HG03575 (cell line): ENCODE data around the gene STOX2.

Experiments used
- ATAC-seq: cut with Tn5 transposase; IDR thresholded peaks from one replicate; pipeline ENCODE4 v1.9.1; 2021; ENCODE audit not compliant: unreplicated experiment, insufficient number of reproducible peaks, low FRiP score; ENCODE audit errors: extremely low read depth

The STOX2 gene

GRCh38 chr4:183968502-183968901 is 63.4 kb downstream of the STOX2 start:
- no peak for ATAC-seq

GRCh38 chr4:183968931-183969330 is 63.8 kb downstream of the STOX2 start:
- ATAC-seq: no peak

GRCh38 chr4:183969596-183969995 is 64.5 kb downstream of the STOX2 start:
- ATAC-seq: no peak

- ATAC-seq: no peak
These were observed 66.9 kb downstream of the STOX2 start for GRCh38 chr4:183971929-183972490.

- no peak for ATAC-seq
These were observed 72.6 kb downstream of the STOX2 start for GRCh38 chr4:183977707-183978106.

GRCh38 chr4:183984566-183984965 is 79.5 kb downstream of the STOX2 start:
- no peak for ATAC-seq

GRCh38 chr4:183985786-183986185 is 80.7 kb downstream of the STOX2 start:
- no peak for ATAC-seq

- ATAC-seq: no peak
These were observed 81.3 kb downstream of the STOX2 start for GRCh38 chr4:183986291-183986970.

- no peak for ATAC-seq
These were observed 82.2 kb downstream of the STOX2 start for GRCh38 chr4:183986971-183987946.

GRCh38 chr4:183987987-183988392 is 82.9 kb downstream of the STOX2 start:
- ATAC-seq: no peak

GRCh38 chr4:183988874-183989273 is 83.8 kb downstream of the STOX2 start:
- ATAC-seq: no peak

GRCh38 chr4:183989461-183989860 is 84.4 kb downstream of the STOX2 start:
- no peak for ATAC-seq

GRCh38 chr4:183989931-183990330 is 84.8 kb downstream of the STOX2 start:
- no peak for ATAC-seq

- ATAC-seq: no peak
These were observed 88.6 kb downstream of the STOX2 start for GRCh38 chr4:183993676-183994075.

- no peak for ATAC-seq
These were observed 90.5 kb downstream of the STOX2 start for GRCh38 chr4:183995570-183995969.

GRCh38 chr4:183996868-183997267 is 91.8 kb downstream of the STOX2 start:
- ATAC-seq: no peak

GRCh38 chr4:183999435-183999834 is 94.3 kb downstream of the STOX2 start:
- no peak for ATAC-seq

GRCh38 chr4:184000457-184001396 is 95.6 kb downstream of the STOX2 start:
- ATAC-seq: no peak

- no peak for ATAC-seq
These were observed 98.3 kb downstream of the STOX2 start for GRCh38 chr4:184003433-184003832.
